ENCODE results near the gene CETN3. TPM values are rescaled to one million over a fixed set of nuclear protein-coding genes. Genes with fewer than 3 reads are reported as not detected.
A peak's percentile ranks its signal among the peaks of the same experiment; 100 is the strongest.

Gene CETN3
- total RNA-seq, 1 donor from 2014 or later, result 8.2 TPM

GRCh38 chr5:90408571-90409317, 812 bp downstream of the CETN3 start:
- Histone ChIP-seq H3K4me3 (ENCODE audit: low read depth, low read length) (peak overlapping the region; percentile 73), H3K27me3 (ENCODE audit: control insufficient read depth, insufficient read depth, low read length) (no peaks in the 10 kb centered on the region), H3K36me3 (ENCODE audit: control insufficient read depth, insufficient read depth, low read length) (no peaks in the 10 kb centered on the region)
- DNase-seq (ENCODE audit: low read depth) (peak; percentile 55), FAIRE-seq (no peak)
- TF ChIP-seq, protein P1, sequence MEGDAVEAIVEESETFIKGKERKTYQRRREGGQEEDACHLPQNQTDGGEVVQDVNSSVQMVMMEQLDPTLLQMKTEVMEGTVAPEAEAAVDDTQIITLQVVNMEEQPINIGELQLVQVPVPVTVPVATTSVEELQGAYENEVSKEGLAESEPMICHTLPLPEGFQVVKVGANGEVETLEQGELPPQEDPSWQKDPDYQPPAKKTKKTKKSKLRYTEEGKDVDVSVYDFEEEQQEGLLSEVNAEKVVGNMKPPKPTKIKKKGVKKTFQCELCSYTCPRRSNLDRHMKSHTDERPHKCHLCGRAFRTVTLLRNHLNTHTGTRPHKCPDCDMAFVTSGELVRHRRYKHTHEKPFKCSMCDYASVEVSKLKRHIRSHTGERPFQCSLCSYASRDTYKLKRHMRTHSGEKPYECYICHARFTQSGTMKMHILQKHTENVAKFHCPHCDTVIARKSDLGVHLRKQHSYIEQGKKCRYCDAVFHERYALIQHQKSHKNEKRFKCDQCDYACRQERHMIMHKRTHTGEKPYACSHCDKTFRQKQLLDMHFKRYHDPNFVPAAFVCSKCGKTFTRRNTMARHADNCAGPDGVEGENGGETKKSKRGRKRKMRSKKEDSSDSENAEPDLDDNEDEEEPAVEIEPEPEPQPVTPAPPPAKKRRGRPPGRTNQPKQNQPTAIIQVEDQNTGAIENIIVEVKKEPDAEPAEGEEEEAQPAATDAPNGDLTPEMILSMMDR (IDR thresholded peaks at IDR 0.05; ENCODE audit: insufficient read depth, low read length, severe bottlenecking), result no peak

GRCh38 chr5:90406466-90406865, 3.1 kb downstream of the CETN3 start:
- Histone ChIP-seq H3K36me3 (ENCODE audit: control insufficient read depth, insufficient read depth, low read length) (no peaks in the 10 kb centered on the region), H3K4me3 (ENCODE audit: low read depth, low read length) (no peak overlapping the region), H3K27me3 (ENCODE audit: control insufficient read depth, insufficient read depth, low read length) (no peaks in the 10 kb centered on the region)
- FAIRE-seq (no peak), DNase-seq (ENCODE audit: low read depth) (peak; percentile 38)
- TF ChIP-seq, protein P1 (IDR thresholded peaks at IDR 0.05; ENCODE audit: insufficient read depth, low read length, severe bottlenecking), result no peak

GRCh38 chr5:90402521-90403255, 6.9 kb downstream of the CETN3 start:
- TF ChIP-seq, protein P1 (IDR thresholded peaks at IDR 0.05; ENCODE audit: insufficient read depth, low read length, severe bottlenecking), result no peak
- Histone ChIP-seq H3K4me3 (ENCODE audit: low read depth, low read length) (no peak overlapping the region), H3K27me3 (ENCODE audit: control insufficient read depth, insufficient read depth, low read length) (no peaks in the 10 kb centered on the region), H3K36me3 (ENCODE audit: control insufficient read depth, insufficient read depth, low read length) (no peaks in the 10 kb centered on the region)
- peak; percentile 40 for DNase-seq (ENCODE audit: low read depth)
- FAIRE-seq, result no peak

GRCh38 chr5:90399251-90399650, 10.3 kb downstream of the CETN3 start:
- H3K4me3 ChIP-seq (ENCODE audit: low read depth, low read length), result no peak overlapping the region

GRCh38 chr5:90398726-90399125, 10.8 kb downstream of the CETN3 start:
- Histone ChIP-seq H3K27me3 (ENCODE audit: control insufficient read depth, insufficient read depth, low read length) (no peaks in the 10 kb centered on the region), H3K4me3 (ENCODE audit: low read depth, low read length) (no peak overlapping the region), H3K36me3 (ENCODE audit: control insufficient read depth, insufficient read depth, low read length) (no peaks in the 10 kb centered on the region)
- DNase-seq (ENCODE audit: low read depth) (no peak), FAIRE-seq (no peak)
- TF ChIP-seq, protein P1 (IDR thresholded peaks at IDR 0.05; ENCODE audit: insufficient read depth, low read length, severe bottlenecking), result no peak

More at GRCh38 chr5:90399251-90399650, 10.3 kb downstream of the CETN3 start:
- TF ChIP-seq, protein P1 (IDR thresholded peaks at IDR 0.05; ENCODE audit: insufficient read depth, low read length, severe bottlenecking), result no peak
- H3K36me3 ChIP-seq (ENCODE audit: control insufficient read depth, insufficient read depth, low read length), result no peaks in the 10 kb centered on the region
- DNase-seq (ENCODE audit: low read depth), result no peak
- no peak for FAIRE-seq
- H3K27me3 ChIP-seq (ENCODE audit: control insufficient read depth, insufficient read depth, low read length), result no peaks in the 10 kb centered on the region

Data from bronchial epithelial cell (primary cell).